HG02885 (cell line): ENCODE measurements around the gene EIF6.
A peak's percentile ranks its signal among the peaks of the same experiment; 100 is the strongest.

ENCODE experiments used
- ATAC-seq: cut with Tn5 transposase; IDR thresholded peaks from one replicate; pipeline ENCODE4 v1.9.1; 2021; ENCODE audit warnings: mild to moderate bottlenecking; ENCODE audit not compliant: unreplicated experiment, poor library complexity

Gene EIF6

DNA sequence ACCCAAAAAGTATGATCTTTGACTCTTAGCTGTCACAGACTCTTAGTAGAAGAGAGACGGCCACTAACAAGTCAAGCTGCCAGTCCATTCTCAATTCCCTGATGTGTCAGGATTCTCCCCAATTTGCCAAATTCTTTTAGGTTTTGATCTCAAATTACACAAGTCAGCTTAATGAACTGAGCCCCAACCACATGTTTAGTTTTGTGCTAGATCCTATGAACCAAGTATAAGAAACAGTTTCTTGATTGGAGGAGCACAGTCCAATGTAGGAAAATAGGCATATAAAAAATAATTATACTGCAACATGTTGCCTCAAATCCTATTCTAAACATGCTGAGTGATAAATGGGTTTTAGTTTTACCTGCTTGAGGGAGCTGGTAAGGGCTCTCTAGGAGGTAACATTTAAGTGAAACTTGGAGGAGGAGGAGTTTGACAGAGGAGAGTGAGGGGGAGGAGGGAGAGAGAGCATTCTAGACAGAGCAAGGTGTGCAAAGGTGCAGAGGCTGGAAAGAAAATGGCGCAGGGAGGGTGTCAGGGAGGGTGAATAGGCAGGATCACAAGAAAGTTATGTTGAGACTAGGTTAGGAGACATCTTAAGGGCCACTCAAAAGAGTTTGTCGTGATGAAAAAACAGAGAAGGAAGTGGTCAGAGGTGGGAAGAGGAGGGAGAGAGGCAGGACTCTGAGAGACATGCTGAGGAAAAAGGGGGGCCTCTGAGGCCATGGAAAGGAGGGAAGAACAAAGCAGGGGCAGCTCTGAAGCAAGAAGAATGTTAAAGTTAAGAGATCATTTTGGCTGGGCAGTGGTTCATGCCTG is 30.5 kb upstream of the EIF6 start:
- ATAC-seq = no peak

DNA sequence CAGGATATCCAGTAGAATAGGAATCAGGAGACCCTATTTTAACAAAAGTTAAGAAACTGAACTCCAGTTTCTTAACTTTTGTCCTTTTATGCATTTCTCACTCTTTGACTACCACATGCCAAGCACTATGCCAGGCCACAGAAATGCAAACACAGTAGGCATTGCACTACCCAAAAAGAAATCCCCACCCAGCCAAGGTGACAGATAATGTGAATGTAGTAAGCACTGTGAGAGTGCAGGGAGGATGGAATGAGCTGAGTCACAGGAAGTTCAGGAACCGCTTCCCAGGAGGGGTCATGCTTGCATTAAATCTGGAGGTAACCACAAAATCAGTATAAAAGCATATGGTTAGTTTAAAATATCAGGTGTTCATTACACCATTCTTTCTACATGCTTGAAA is 27.7 kb upstream of the EIF6 start:
- ATAC-seq = no peak

DNA sequence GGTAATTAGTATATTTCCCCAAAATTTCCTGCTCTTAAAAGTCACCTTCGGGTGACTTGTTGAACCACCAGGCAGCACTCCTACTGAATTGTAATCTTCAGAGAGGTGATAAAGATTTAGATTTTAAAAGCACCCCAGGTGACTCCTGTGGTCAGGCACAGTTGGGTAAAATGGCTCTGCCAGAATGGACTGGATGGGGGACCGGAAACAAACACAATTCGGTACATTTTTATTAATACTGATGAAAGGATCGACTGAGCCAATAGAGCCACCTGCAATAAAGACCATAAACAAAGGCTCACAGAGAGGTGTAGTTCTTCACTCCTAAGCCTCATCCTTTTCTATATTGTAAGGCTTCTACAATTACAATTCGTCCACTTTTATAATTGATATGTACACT is 27.2 kb upstream of the EIF6 start:
- no peak for ATAC-seq

DNA sequence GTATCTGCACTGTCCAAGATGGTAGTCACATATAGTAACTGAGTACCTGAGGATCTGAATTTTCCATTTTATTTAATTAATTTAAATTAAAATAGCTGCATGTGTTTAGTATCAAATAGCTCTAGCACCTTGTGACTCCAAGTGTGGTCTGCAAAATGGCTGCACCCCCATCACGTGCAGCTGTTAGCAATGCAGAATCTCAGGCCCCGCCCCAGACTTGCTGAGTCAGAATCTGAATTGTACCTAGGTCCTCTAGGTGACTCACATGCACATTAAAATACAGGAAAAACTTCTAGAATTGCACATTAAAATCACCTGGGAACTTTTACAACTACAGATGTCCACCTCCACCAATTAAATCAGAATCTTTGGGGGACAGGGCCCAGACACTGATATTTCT is 26.8 kb upstream of the EIF6 start:
- no peak for ATAC-seq

DNA sequence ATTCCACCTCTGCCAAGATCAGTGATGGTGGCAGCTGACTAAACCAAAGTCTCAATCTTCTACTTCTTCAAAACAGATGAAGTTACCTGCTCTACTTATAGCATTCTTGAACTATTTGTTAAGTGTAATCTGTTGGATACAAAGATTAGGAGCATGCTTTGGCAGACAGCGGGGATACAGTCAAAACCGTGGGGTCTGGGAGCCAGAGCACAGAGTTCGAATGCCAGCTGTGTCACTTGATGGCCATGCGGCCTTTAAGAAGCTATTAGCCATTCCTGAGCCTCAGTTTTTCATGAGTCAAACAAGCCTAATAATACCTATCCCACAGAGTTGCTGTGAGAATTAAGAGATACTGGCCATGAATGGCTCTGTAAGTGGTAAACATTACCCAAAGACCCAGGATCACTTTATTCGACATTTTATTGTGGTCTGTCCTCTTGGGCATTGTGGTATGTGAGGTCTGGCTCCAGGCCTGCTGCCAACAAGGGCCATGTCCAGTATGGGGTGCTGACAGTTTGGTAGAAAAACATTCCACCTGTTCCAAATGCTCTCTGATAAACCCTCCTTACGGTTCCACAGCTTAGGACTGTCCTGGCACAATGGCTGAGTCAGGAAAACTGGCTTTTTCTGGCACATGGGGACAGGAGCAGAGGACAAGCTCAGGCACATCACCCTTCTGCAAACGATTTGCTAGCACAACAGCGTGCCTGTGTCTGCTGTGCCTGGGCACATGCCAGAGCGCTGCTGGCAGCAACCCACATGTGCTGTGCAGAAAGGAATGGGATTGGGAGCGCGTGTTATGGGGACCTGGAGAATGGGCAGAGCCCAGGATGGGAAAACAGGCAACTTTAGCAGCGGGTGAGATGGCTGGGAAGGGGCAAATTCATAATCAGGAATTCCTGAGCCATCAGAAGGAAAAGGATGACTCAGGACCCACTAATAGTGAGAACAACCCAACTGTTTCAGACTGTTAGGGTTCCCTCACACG is 23.4 kb upstream of the EIF6 start:
- no peak for ATAC-seq

DNA sequence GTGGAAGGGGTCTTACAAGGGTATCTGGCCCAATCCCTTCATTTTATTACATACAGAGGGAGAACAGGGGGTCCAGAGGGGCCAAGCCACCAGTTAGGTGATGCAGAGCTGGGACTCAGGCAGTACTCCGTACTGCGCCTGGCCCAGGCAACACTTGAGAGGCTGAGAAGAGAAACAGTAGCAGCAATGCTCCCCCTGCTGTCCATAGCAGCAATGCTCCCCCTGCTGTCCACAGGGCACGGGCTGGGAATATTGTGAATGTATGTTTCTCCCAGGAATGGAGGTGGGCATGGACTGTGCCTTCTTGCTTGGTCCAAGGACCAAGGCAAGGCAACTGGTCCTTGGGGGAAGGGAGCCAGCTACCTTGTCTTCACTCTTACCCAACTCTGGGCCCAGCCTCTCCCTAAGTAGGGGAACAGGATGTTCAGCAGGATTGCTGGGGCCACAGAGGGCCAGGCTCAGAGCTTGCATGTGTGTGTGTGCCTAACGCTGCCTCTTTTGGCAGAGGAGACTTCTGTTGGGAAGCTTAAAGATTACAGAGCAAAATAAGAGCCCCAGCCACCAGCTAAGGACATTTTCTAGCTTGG is 22.5 kb upstream of the EIF6 start:
- ATAC-seq = no peak

DNA sequence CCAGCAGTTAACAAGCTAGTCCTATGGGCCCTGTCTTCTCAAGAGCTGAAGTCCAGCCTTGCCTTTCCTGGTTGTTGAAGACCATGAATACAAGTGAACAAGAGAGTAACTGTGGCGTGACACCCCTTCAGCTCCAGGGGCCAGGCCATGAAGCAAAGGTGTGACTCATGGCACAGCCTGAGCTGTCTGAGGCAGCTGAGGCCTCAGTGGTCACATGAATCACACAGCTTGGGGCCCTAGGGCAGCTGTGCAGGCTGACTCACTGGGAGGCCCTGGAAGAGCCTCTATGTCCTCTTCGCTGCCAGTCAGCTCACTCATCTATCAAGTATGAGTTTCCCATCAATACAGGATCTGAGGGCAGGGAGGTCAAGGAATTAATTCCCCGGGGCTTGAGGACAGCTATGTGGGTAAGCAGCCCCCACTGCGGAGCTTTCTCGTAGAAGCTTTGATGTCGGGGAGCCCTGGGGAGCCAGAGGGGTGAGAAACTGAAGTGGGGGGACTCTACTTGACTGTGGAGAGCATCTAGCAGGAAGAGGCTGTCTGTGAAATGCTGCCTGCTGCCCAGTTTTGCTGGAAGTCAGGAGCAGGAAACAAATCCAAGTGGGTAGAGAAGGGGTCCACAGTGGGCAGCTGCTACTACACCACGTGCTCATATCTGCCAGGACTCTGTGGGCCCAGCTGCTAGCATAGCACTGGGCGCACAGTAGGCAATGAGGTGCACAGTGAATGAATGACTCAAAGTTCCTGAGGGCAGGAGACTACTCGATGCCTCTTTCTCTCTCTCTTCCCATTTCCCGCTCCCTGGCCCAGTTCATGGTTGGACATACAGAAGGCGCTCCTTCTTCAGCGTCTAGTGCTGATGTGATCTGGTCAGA is 21.3 kb upstream of the EIF6 start:
- no peak for ATAC-seq

DNA sequence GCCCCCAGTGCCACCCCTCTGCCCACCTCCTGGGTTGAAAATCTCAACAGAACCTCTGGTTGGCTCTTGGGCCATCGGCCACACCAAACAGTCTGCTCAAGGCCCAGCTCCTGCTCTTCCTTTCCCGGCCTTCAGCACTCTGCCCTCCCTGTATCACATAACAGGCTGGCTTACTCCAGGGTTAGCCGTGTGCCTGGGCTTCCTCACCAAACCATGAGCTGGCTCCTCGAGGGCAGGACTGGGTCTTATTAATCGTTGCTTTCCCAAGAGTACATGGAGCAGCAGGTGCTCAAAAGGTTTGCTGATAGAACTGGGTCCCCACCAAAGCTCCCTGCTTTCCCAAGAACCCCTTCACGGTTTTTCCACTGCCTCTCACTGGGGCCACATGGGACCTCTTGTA is 20.4 kb upstream of the EIF6 start:
- ATAC-seq = no peak

DNA sequence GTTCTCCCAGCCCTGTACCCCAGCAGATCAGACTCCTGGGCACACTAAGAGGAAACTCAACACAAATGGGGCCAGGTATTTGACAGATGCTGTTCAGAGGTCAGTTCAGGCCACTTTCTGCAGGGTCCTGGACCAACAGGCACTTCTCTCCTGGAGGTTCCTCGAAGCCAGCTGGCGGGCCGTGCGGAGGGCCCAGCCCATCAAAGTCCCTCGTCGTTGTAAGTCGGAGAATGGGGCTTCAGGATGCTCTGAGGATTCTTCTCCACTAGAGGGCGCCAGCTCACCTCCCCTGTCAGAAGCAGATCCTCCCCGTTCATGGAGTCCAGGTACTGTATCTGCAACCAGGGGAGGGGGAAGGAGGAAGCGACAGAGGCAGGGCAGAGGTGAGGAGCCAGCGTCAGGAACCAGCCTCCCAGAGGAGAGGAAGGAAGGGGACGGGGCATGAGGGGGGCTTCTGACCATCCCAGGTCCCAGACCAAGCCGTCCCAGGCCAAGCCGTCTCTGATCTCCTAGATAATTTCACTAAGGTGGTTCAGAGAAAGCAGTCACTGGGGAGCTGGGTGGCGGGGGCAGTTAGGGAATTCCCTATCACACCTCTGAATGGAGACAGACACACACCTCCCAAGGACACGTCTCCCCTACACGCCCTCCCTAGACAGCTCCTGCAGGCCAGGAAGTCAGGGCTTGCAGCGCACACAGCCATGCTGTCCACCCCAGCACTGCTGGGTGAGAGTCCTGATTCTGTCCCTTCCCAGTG is 19.3 kb upstream of the EIF6 start:
- ATAC-seq = peak; percentile 56

DNA sequence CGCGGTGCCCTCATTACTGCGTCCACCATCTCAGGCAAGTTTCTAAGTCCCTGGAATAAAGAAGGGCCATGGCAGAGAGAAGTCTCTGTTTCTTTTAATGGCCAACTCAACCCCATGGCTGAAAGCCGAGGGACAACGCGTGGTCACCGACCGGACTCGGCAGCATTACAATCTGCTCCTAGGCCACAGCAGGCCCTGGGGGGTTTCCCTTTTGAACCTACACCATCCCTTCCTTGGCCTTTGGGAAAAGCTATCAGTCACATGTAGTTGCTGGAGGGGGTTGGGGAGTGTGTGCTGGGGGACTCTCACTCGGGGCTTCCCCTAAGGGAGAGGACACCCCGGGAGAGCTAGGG is 18.8 kb upstream of the EIF6 start:
- ATAC-seq = no peak

DNA sequence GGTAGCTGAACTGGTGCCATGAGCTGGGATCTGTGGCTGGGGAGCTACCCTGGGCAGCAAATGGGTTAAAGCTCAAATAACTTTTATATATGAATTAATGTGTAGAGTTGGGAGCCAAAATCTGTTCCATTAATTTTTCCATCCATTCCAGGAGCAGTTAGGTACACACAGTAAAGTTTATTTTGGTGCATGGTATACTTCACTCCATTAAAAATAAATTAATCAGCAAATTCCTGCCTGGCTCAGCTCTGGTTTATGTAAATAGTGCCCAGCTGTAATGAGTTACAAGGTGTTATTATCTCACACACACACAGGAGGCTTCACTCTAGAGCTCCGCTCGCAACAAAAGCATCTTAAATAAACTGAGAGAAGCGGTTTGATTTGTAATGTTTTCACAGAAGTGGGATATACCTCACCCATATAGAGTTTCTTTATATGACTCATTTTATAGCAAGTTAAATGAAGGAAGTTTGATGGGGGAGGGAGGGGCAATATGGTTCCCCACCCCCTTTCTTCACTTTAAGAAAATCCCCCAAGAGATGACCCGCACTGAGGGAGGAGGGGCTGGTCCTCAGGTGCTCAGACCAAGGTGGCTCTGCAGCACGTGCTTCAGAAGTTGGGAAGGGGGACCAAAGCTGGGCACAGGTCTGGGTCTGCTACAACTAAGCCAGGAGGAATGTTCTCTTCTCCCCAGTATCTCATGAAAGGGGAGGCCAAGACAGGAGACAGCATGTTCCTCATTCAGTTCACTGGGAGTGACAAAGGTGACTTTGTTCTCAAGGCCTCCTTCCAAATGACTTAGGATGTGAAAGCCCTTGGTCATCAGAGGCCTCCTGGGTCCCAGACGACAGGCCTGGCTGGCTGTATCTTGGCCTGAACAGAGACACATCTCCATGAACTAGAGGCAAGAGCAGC is 18.1 kb upstream of the EIF6 start:
- no peak for ATAC-seq

DNA sequence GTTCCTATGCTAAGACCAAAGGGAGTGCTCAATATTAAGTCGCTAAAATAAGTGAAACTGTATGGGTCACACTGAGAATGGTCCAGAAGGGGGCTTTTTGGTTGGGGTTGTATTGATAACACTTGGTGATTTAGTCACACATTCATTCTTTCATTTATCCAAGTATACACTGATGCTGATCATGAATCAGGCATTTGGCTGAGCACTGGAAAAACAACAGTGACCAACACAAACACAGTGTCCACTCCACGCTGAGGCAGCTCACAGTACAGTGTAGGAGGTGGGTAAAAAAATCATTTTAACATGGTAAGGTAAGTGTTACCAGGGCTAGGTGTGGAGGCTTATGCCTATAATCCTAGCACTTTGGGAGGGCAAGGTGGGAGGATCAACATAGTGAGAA is 16.9 kb upstream of the EIF6 start:
- no peak for ATAC-seq

DNA sequence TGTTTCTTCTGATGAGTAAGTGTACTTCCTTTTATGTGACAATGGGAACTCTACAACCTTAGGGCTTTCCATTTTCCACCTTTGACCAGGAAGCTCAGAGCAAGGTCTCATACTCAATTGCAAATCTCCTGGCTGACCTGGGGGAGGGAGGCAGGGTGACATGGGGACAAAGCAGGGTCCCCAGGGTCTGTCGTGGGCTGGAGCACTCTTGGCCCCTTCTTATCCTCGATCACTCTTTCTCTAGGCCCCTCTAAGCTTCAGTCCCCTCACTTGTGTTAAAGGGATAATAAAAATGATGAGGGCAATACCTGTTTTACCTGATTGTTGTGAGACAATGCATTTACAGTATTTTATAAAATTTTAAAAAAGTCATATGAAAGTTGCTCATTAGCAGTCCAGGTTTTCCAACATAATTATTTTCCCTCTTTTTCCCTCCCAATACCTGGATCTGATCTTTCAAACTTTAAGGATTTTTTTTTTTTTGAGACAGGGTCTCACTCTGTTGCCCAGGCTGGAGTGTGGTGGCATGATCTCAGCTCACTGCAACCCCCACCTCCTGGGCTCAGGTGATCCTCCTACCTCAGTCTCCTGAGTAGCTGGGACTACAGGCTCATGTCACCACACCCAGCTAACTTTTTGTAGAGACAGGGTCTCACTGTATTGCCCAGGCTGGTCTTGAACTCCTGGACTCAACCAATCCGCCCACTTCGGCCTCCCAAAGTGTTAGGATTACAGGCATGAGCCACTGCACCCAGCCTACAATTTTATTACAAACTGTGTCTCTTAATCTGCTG is 16.1 kb upstream of the EIF6 start:
- ATAC-seq = no peak

DNA sequence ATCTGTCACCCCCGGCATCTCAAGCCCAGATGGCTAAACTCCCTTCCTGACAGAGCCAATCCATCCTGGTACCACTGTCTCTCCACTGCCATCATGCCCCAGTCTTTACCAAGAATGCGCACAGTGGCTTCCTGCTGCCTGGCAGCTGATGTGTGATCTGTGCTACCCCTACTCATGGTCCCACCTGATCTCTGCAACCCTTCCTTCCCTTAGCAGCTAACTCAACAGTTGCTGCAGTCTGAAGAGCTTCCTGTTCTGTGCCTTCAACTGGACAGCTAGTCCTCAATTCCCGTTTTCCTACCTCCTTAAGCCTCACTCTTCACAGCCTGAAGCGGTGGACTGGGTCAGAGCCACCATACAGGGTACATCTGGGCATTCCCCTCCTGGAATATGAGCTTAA is 15.2 kb upstream of the EIF6 start:
- no peak for ATAC-seq

DNA sequence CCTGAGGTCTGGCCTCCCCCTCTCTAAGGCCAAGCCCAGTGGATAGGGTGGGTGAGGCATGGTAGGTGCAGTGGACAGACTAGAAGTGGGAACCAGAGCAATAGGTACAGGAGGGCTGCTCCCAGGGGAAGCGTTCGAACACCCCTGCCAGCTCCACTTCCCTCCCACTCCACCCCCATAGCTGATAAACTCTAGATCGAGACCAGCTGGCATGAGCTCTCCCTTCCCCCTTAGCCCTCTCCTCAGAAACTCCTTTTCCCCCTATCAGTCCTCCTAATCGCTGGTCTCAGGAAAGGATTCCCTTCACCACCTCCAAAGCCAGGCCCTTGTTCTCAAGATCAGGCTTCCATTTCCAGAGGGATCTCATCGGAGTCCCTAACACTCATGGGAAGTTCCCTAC is 13.7 kb upstream of the EIF6 start:
- no peak for ATAC-seq

DNA sequence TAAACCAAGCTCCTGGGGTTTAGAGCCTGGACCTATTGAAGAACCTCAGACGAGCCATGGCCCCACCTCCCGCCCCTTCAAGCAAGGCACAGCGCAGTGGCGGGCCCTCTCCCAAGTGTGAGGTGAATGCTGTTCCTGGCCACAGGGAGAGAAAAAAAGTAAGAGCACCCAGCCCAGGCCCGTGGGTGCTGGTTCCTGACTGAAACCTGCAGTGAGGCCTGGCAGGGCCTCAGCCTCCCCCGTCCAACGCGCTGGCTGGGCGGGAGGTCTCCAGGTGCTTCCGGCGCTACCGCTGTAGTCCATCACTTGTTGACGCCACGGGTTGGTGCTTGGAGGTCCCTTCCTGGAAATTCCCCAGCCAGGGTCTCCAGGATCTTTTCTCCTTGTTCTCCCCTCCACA is 13.2 kb upstream of the EIF6 start:
- no peak for ATAC-seq

DNA sequence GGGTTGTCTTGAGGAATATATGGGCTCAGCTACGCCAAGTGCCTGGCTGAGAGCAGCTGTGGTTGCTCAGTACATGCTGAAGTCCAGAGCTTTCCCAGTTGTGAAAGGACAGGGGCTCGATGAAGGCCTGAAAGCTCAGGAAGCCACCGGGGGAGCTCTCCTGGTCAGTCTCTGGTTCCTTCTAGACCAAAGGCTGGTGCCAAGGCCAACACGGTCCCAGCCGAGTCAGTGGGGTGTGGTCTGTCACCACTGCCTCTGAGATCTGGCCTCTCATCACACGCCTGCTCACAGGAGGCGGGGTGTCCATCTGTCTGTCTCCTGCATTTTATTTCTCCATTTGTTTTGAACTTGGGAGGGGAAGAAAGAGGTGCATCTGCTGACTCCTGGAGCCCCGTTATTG is 12.6 kb upstream of the EIF6 start:
- no peak for ATAC-seq

DNA sequence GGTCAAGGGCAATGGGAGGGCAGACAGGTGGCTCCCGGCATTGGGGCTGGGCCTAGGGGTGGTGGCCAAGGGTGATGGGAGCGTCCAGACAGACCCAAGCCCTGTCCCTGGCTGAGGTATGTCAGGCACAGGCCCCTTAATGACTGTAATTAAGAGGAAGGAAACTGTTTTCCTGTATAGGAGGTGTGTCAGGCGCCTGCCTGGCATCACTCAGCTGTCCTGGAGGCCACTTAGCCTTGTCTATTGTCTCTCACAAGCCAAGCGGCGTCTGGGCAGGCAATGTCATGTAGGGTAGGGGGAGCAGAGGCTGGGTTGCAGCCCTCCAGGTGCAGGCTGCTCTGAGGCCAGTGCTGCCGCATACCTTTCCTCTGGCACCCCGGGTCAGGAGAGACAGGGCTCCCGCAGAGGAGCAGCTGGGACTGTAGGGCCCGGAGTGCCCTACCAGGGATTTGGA is 11.6 kb upstream of the EIF6 start:
- ATAC-seq = no peak
